HCT116 (cell line): ENCODE results near the gene NPSR1. TPM values are rescaled to one million over a fixed set of nuclear protein-coding genes. Genes with fewer than 3 reads are reported as not detected.

Experiments
- ATAC-seq: fragments of 200-7000 bp; cut with Tn5 transposase; 2 replicates; pipeline ENCODE4 v1.9.1; 2020; ENCODE audit warnings: mild to moderate bottlenecking, moderate library complexity
- BruUV-seq: library from RNA; stranded (reverse); fragments of 400-500 nt; replicated peaks from 2 replicates; lab custom pipeline; 2021; lab: Mats Ljungman, UMichigan
- CTCF ChIA-PET: fragments of 300-600 bp; sonication (Branson Sonifier 250); formaldehyde crosslinking; loops from one replicate; lab custom pipeline; 2021; ENCODE audit warnings: antibody characterized with exemption; lab: Charles Lee
- POLR2A ChIA-PET: fragments of 300-600, 350-600 bp; sonication (Branson Sonifier 250); formaldehyde crosslinking; loops from one replicate; lab custom pipeline; 2021; ENCODE audit warnings: antibody characterized with exemption; lab: Charles Lee
- RAD21 ChIA-PET, 2 experiments: fragments of 300-600 bp; sonication (Branson Sonifier 250); formaldehyde crosslinking; loops; one replicate each; lab custom pipeline; 2023; ENCODE audit warnings: low total read pairs in 2 of 2; ENCODE audit not compliant: uncharacterized antibody in 2 of 2, unreplicated experiment in 2 of 2, low non-redundant PET in 1 of 2; lab: Charles Lee
- DNase-seq: peaks from one replicate; pipeline ENCODE4 v3.0.0-alpha.2; 2010; ENCODE audit warnings: low read depth, low spot score
- H2AFZ ChIP-seq: fragments of 200-600 bp; shearing (Covaris generic), sonication (generic); 2 replicates; pipeline ENCODE4 v1.6.1; 2017; ENCODE audit warnings: low read depth, mixed run types, mixed read lengths, antibody characterized with exemption, low read length; ENCODE audit not compliant: poor library complexity, severe bottlenecking
- H3K27ac ChIP-seq: 2 replicates; pipeline ENCODE4 v1.5.1; 2012; ENCODE audit warnings: low read depth, low read length
- H3K27me3 ChIP-seq: fragments of 200-600 bp; sonication (generic); 2 replicates; pipeline ENCODE4 v1.6.1; 2016; ENCODE audit warnings: mixed run types, low read length, mixed read lengths; ENCODE audit not compliant: insufficient read depth
- H3K36me3 ChIP-seq, 2 experiments: fragments of 200-500 bp in 1 of 2; fragments of 200-600 bp in 1 of 2; sonication (Bioruptor generic) in 1 of 2; sonication (generic) in 1 of 2; 2 replicates each; pipeline versions ENCODE4 v1.5.1 to v1.6.1; 2014 to 2016; ENCODE audit warnings: low read length in 2 of 2, inconsistent platforms in 1 of 2, mixed read lengths in 1 of 2, mixed run types in 1 of 2; ENCODE audit not compliant: insufficient read depth in 2 of 2, control insufficient read depth in 1 of 2
- H3K4me1 ChIP-seq, 2 experiments: fragments of 200-600 bp in 1 of 2; sonication (generic) in 1 of 2; 2 replicates each; pipeline versions ENCODE4 v1.5.1 to v1.6.1; 2012 to 2017; ENCODE audit warnings: low read length in 2 of 2, inconsistent platforms in 1 of 2, mild to moderate bottlenecking in 1 of 2, mixed read lengths in 1 of 2, mixed run types in 1 of 2, moderate library complexity in 1 of 2; ENCODE audit not compliant: insufficient read depth in 2 of 2, control insufficient read depth in 1 of 2
- H3K4me2 ChIP-seq: fragments of 200-600 bp; sonication (generic); 2 replicates; pipeline ENCODE4 v1.6.1; 2017; ENCODE audit warnings: mixed run types, low read length, mixed read lengths
- H3K4me3 ChIP-seq, 2 experiments: fragments of 200-600 bp in 1 of 2; sonication (generic) in 1 of 2; replicated peaks in 1 of 2; 2 replicates each; pipeline ENCODE4 v1.5.1; 2011 to 2016; ENCODE audit warnings: low read length in 2 of 2, control low read depth in 1 of 2, low read depth in 1 of 2, mild to moderate bottlenecking in 1 of 2, mixed read lengths in 1 of 2, mixed run types in 1 of 2
- H3K79me2 ChIP-seq: fragments of 200-600 bp; sonication (generic); 2 replicates; pipeline ENCODE4 v1.6.1; 2017; ENCODE audit warnings: mild to moderate bottlenecking, mixed run types, low read length, moderate library complexity, mixed read lengths; ENCODE audit not compliant: insufficient read depth
- H3K9ac ChIP-seq: fragments of 200-600 bp; sonication (generic); 2 replicates; pipeline ENCODE4 v1.6.1; 2016; ENCODE audit warnings: low read length, mixed read lengths
- H3K9me2 ChIP-seq: fragments of 200-600 bp; sonication (generic), shearing (Covaris generic); 2 replicates; pipeline ENCODE4 v1.6.1; 2017; ENCODE audit warnings: mixed run types, mild to moderate bottlenecking, moderate library complexity; ENCODE audit not compliant: insufficient read depth
- H3K9me3 ChIP-seq, 2 experiments: fragments of 200-500 bp in 1 of 2; fragments of 200-600 bp in 1 of 2; sonication (Bioruptor generic) in 1 of 2; sonication (generic) in 1 of 2; 2 replicates each; pipeline ENCODE4 v1.6.1; 2014 to 2017; ENCODE audit warnings: low read length in 2 of 2, mixed read lengths in 2 of 2, inconsistent platforms in 1 of 2, low read depth in 1 of 2, mild to moderate bottlenecking in 1 of 2, mixed run types in 1 of 2, moderate library complexity in 1 of 2; ENCODE audit not compliant: control insufficient read depth in 1 of 2, insufficient read depth in 1 of 2
- H4K20me1 ChIP-seq: fragments of 200-600 bp; sonication (generic), shearing (Covaris generic); 2 replicates; pipeline ENCODE4 v1.6.1; 2017; ENCODE audit warnings: mixed run types, mild to moderate bottlenecking, moderate library complexity; ENCODE audit not compliant: insufficient read depth
- CBX3 ChIP-seq: IDR thresholded peaks from 2 replicates; pipeline ENCODE4 v1.6.1; 2012; ENCODE audit warnings: low read depth
- EZH2 ChIP-seq: fragments of 200-600 bp; sonication (generic); IDR thresholded peaks from 2 replicates; pipeline ENCODE4 v1.6.1; 2017; ENCODE audit warnings: antibody characterized with exemption, mixed run types
- EZH2phosphoT487 ChIP-seq: fragments of 200-600 bp; IDR thresholded peaks from 2 replicates; pipeline ENCODE4 v1.6.1; 2018; ENCODE audit warnings: antibody characterized with exemption, borderline replicate concordance
- FOSL1 ChIP-seq: IDR thresholded peaks from 2 replicates; pipeline ENCODE4 v1.6.1; 2012; ENCODE audit warnings: low read depth
- JUND ChIP-seq: IDR thresholded peaks from 2 replicates; pipeline ENCODE4 v1.6.1; 2012
- RAD21 ChIP-seq: IDR thresholded peaks from 2 replicates; pipeline ENCODE4 v1.6.1; 2012; ENCODE audit warnings: low read depth, mild to moderate bottlenecking
- SRF ChIP-seq: IDR thresholded peaks from 2 replicates; pipeline ENCODE4 v1.6.1; 2012; ENCODE audit warnings: low read depth
- ZFX ChIP-seq: fragments of 450-650 bp; IDR thresholded peaks from 2 replicates; pipeline ENCODE4 v1.6.1; 2017
- intact Hi-C: fragments of 100-400 bp; cut with micrococcal nuclease; formaldehyde crosslinking; loops from 2 replicates; pipeline ENCODE4 v1.10.0; 2022
- total RNA-seq: library from RNA; stranded (reverse); gene quantifications from one replicate; pipeline ENCODE4 v1.2.1, GENCODE V29; 2021; ENCODE audit not compliant: unreplicated experiment
- TF ChIP-seq, protein P1 (sequence below): IDR thresholded peaks from 2 replicates; pipeline ENCODE4 v1.6.1; 2011; ENCODE audit warnings: mild to moderate bottlenecking, low read length, moderate library complexity; ENCODE audit not compliant: insufficient replicate concordance; ENCODE audit errors: extremely low read depth
- TF ChIP-seq, protein P2 (sequence below), 3 experiments: fragments of 200-600 bp in 1 of 3; sonication (generic) in 1 of 3; IDR thresholded peaks in 2 of 3; conservative IDR thresholded peaks in 1 of 3; 2 replicates each; pipeline ENCODE4 v1.5.1; 2012 to 2017; ENCODE audit warnings: low read depth in 2 of 3, low read length in 2 of 3, antibody characterized with exemption in 1 of 3, borderline replicate concordance in 1 of 3, control low read depth in 1 of 3, mild to moderate bottlenecking in 1 of 3, mixed read lengths in 1 of 3, mixed run types in 1 of 3, moderate library complexity in 1 of 3; ENCODE audit not compliant: insufficient read depth in 1 of 3
- TF ChIP-seq, protein P3 (sequence below): IDR thresholded peaks from 2 replicates; pipeline ENCODE4 v1.6.1; 2012; ENCODE audit warnings: low read depth

NPSR1 gene
- total RNA-seq, 1 experiment from 2014 or later: not detected

DNA sequence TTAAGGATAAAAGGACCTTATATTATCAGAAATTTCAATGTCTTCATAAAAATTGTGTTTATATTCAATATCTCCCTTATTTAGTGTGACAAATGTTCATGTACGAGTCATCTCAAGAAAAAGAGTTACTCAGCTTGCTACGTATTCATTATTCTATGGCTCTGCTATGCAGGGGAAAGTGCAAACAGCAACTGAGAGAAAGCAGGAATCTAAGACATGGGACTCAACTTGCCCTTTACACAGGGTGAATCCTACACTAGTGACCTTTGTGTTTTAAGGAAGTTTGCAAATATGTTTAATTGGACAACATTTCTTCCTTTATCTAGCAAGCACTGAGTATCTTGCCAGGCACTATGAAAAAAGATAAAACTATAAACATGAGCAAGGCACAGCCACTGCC lies 104.7 kb downstream of the NPSR1 start:
- no peaks in the 10 kb centered on the region for H3K9me2 ChIP-seq
- ATAC-seq (no peak), DNase-seq (no peak)
- H3K9ac ChIP-seq: no peak overlapping the region
- no TSS peak for BruUV-seq
- no peaks in the 10 kb centered on the region for H3K9me3 ChIP-seq
- H3K4me3 ChIP-seq: no peak overlapping the region
- ChIA-PET RAD21 (no interaction called here), POLR2A (no interaction called here), CTCF (no interaction called here)
- H3K36me3 ChIP-seq: no peaks in the 10 kb centered on the region
- no peaks in the 10 kb centered on the region for H3K4me1 ChIP-seq
- TF ChIP-seq EZH2 (no peak), RAD21 (no peak), SRF (no peak), ZFX (no peak), JUND (no peak), EZH2phosphoT487 (no peak), CBX3 (no peak), FOSL1 (no peak)
- TF ChIP-seq, protein P1, sequence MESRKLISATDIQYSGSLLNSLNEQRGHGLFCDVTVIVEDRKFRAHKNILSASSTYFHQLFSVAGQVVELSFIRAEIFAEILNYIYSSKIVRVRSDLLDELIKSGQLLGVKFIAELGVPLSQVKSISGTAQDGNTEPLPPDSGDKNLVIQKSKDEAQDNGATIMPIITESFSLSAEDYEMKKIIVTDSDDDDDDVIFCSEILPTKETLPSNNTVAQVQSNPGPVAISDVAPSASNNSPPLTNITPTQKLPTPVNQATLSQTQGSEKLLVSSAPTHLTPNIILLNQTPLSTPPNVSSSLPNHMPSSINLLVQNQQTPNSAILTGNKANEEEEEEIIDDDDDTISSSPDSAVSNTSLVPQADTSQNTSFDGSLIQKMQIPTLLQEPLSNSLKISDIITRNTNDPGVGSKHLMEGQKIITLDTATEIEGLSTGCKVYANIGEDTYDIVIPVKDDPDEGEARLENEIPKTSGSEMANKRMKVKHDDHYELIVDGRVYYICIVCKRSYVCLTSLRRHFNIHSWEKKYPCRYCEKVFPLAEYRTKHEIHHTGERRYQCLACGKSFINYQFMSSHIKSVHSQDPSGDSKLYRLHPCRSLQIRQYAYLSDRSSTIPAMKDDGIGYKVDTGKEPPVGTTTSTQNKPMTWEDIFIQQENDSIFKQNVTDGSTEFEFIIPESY: no peak
- TF ChIP-seq, protein P2, sequence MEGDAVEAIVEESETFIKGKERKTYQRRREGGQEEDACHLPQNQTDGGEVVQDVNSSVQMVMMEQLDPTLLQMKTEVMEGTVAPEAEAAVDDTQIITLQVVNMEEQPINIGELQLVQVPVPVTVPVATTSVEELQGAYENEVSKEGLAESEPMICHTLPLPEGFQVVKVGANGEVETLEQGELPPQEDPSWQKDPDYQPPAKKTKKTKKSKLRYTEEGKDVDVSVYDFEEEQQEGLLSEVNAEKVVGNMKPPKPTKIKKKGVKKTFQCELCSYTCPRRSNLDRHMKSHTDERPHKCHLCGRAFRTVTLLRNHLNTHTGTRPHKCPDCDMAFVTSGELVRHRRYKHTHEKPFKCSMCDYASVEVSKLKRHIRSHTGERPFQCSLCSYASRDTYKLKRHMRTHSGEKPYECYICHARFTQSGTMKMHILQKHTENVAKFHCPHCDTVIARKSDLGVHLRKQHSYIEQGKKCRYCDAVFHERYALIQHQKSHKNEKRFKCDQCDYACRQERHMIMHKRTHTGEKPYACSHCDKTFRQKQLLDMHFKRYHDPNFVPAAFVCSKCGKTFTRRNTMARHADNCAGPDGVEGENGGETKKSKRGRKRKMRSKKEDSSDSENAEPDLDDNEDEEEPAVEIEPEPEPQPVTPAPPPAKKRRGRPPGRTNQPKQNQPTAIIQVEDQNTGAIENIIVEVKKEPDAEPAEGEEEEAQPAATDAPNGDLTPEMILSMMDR (IDR thresholded peaks at IDR 0.05 in 2 of 3, conservative IDR thresholded peaks at IDR 0.05 in 1 of 3; ENCODE audit: borderline replicate concordance in 1 of 3, insufficient read depth in 1 of 3, low read depth in 2 of 3, low read length in 2 of 3): no peak
- TF ChIP-seq, protein P3, sequence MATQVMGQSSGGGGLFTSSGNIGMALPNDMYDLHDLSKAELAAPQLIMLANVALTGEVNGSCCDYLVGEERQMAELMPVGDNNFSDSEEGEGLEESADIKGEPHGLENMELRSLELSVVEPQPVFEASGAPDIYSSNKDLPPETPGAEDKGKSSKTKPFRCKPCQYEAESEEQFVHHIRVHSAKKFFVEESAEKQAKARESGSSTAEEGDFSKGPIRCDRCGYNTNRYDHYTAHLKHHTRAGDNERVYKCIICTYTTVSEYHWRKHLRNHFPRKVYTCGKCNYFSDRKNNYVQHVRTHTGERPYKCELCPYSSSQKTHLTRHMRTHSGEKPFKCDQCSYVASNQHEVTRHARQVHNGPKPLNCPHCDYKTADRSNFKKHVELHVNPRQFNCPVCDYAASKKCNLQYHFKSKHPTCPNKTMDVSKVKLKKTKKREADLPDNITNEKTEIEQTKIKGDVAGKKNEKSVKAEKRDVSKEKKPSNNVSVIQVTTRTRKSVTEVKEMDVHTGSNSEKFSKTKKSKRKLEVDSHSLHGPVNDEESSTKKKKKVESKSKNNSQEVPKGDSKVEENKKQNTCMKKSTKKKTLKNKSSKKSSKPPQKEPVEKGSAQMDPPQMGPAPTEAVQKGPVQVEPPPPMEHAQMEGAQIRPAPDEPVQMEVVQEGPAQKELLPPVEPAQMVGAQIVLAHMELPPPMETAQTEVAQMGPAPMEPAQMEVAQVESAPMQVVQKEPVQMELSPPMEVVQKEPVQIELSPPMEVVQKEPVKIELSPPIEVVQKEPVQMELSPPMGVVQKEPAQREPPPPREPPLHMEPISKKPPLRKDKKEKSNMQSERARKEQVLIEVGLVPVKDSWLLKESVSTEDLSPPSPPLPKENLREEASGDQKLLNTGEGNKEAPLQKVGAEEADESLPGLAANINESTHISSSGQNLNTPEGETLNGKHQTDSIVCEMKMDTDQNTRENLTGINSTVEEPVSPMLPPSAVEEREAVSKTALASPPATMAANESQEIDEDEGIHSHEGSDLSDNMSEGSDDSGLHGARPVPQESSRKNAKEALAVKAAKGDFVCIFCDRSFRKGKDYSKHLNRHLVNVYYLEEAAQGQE: no peak
- no peaks in the 10 kb centered on the region for H4K20me1 ChIP-seq
- no peaks in the 10 kb centered on the region for H3K79me2 ChIP-seq
- no peak overlapping the region for H3K27ac ChIP-seq
- no peak overlapping the region for H3K4me2 ChIP-seq
- intact Hi-C loops: no loop called here
- no peaks in the 10 kb centered on the region for H3K27me3 ChIP-seq
- H2AFZ ChIP-seq: no peak overlapping the region
